GM21390 (cell line): ENCODE data around the gene PARD3.
"Not testable (repeated sequence)": the region's sequence is repeated elsewhere in the genome, so short reads cannot be mapped to it uniquely, and the experiment has no call there.

Experiments used
- ATAC-seq: cut with Tn5 transposase; IDR thresholded peaks from one replicate; pipeline ENCODE4 v1.9.1; 2021; ENCODE audit not compliant: unreplicated experiment

PARD3 gene

DNA sequence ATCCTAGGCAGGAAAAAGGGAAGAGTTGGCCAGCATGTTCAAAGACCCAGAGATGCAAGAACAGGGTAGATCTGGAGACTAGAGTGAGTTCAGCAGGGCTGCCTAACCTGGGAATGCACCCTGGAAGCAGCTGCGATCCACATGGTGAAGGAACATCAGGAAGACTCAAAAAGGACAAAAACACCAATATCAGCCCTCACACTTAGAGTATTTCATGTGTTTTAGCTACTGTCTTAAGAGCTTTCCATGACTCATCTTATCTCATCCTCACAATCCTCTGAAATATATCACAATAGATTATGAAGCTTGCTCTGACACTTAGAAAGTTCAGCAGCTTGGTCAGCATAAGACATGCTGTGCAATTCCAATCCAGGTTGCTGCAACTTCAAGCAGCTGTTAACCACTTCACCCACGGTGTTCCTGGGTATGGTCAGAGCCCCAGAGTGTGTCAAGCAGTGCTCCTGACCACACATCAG is 380.9 kb downstream of the PARD3 start:
- ATAC-seq: no peak

DNA sequence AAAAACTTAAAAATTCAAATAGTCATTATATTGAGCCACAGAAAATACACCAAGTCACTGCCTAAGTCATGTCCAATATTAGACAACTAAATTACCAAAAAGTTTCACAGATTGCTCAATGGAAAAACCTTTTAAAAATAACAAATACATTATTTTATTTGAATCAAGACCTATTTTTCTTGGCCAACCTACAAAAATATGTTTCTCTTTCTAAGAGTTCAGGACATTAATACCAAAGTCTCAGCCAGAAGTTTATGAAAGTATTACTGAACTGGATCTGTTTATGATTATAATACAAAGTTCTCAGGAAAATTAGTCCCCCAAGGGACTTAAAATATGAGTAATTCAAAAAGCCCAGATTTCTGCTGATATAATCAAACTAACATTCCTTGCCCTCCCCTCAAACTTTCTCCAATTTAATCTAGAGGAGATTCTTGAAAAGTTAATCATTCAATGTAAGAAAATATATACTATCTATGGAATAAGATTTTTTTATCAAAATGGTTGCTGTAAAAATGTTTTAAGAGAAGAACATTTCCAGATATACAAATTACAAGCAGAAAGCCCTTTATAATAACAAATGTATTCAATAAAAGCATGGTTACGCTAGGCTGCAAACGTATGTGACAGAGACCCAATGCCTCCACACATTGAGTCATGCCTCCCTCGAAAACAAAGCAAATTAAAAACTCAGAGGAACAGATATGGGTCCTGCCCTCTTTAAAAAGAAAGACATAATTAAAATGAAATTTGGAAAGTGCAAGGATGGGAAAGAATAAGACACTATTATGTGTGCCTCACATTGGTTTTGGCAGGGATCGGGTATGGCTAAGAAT is 381.6 kb downstream of the PARD3 start:
- no peak for ATAC-seq

- ATAC-seq: no peak
Measured at GRCh38 chr10:34432589-34432988, 382.5 kb downstream of the PARD3 start.

DNA sequence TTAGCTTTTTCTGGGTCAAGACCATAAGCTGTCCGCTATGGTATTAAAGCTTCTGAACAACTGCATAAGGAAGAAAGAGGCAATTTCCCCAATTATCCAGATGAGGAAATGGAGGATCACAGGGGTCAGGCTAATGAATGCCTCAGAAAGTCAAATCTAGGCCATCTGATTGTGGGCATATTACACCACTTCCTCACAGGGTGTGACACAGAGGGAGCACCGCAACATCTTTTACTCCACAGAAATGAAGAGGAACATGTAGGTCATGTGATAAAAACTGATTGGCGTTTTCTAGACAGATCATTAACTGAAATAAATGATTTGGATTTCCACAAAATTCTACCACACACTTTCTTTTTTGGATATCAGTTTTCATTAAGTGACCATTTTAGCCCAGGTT is 384.4 kb downstream of the PARD3 start:
- ATAC-seq: no peak

GRCh38 chr10:34428501-34428900 is 386.6 kb downstream of the PARD3 start:
- ATAC-seq: no peak

GRCh38 chr10:34427911-34428216 is 387.2 kb downstream of the PARD3 start:
- ATAC-seq: no peak

- ATAC-seq: not testable (repeated sequence)
Measured at GRCh38 chr10:34427158-34427910, 387.8 kb downstream of the PARD3 start.

DNA sequence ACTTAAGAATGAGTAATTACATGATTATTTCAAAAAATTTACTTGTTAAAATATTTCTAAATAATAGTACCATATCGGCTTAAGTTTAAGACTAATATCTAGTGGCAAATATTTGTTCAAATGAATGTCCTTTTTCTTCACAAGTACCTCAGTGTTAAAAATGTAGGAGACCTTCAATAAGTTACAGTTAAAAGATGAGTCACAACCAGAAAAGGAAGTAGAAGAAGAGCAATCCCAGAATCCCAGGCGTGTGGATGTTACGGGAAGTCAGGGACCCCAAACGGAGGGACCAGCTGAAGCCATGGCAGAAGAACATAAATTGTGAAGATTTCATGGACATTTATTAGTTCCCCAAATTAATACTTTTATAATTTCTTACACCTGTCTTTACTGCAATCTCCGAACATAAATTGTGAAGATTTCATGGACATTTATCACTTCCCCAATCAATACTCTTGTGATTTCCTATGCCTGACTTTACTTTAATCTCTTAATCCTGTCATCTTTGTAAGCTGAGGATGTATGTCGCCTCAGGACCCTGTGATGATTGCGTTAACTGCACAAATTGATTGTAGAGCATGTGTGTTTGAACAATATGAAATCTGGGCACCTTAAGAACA is 388.4 kb downstream of the PARD3 start:
- ATAC-seq: not testable (repeated sequence)

- ATAC-seq: no peak
Measured at GRCh38 chr10:34426041-34426440, 389.1 kb downstream of the PARD3 start.

DNA sequence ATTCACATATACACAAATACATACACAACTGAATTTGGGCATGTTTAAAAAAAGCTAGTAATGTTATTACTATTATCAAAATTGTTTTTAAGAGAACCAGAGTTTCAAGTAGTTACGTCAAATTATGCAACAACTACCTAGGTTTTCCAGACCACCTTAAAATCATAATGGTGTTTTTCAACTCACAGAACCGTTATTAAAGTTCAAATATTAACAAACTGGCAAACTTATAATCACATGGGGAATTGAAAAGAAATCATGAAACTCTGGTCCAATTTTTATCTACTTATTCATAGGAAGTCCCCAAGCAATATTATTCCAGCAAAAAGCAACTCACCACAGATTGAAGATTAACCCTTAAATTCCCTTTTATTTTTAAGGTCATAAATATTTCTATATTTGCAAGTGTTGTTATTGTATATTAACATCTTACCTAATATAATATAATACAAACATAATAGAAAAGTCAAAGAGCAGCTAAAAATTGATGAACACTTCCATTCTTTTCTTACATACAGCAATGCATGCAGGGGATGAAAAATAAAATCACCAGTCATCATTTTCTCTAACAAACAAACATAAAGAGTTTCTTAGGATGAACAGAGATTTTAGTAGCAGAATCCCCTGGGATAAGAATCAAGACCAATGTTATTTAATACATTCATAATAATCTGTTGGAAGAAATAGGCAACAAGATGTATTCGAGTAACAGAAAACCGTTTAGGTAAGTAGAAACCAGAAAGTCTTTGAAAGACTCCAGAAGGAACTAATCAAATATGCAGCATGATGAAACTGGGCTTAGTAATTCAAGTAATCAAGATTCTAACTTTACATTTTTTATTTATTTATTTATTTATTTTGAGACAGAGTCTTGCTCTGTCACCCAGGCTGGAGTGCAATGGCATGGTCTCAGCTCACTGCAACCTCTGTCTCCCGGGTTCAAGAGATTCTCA is 391.1 kb downstream of the PARD3 start:
- no peak for ATAC-seq

DNA sequence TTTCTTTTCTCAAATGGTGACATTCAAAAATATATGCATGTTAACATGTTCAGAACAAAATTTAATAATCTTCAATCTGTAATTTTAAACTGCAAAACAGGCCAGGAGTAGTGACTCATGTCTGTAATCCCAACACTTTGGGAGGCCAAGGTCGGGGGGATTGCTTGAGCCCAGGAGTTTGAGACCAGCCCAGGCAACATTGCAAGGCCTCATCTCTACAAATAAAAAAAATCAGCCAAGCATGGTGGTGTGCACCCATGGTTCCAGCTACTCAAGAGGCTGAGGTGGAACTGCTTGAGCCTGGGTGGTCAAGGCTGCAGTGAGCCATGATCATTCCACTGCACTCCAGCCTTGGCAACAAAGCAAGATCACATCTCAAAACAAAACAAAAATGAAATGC is 394.3 kb downstream of the PARD3 start:
- ATAC-seq: no peak

DNA sequence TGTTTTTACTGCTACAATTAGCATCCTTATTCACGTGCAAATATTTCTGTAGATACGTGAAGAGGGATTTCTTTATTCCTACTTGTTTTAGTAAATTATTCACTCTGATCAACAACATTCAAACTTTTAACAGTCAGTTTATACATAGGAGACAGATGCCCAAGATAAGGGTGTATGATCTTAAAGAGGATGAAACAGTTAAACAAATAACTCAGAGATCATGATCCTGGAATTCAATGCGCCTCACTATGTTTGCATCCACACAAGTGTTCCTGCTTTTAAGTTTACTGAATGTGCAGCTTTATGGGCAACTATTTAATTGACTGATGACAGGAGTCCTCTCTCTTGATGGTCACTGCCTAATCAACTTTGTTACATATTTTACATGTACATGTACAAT is 394.8 kb downstream of the PARD3 start:
- no peak for ATAC-seq

DNA sequence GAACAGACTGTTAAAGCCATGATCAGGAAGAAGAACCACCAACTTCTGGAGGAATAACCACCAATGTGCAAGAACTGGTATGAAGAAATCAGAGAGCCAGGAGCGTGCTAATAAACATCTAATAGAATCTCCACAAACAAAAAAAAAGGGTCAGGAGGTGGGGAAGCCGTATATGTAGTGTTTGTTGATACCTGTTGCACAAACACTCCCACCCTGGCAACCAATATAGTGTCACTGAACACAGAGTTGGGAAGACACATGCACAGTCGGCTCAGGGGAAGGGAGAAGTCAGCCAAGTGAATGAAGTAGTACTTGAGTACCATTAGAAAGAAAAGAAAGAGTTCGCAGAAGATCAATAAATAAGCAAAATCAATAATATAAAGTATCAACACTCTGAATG is 400.1 kb downstream of the PARD3 start:
- no peak for ATAC-seq

DNA sequence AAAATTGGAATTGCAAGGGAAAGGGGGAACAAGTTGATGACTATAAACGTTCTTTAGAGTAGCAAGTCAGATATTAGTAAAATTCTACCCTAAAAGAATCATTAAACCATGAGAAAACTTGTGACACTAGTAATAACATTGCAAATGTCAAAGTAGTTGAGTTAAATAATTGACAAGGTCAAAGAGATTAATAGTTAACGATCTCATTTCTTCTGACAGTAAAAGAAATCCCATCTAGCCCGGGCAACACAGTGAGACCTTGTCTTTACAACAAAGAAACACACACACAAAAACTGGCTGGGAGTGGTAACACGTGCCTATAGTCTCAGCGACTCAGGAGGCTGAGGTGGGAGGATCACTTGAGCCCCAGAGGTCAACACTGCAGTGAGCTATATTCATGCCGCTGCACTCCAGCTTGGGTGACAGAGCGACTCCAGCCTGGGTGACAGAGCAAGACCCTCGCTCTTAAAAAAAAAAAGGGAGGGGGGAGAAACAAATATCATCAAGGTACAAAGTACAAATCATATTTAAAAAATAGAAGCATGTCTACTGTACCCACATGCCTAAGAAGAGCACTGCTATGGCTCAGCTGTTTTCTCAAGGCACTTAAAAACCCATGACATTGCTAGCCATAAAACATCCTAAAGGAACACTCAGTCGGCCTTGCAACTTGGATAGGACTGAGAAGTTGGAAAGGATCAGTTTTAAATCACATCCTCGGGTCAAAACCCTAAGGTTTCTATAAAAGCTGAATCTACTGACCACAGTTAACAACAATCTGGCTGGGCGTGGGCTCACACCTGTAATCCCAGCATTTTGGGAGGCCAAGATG is 401.1 kb downstream of the PARD3 start:
- ATAC-seq: no peak

DNA sequence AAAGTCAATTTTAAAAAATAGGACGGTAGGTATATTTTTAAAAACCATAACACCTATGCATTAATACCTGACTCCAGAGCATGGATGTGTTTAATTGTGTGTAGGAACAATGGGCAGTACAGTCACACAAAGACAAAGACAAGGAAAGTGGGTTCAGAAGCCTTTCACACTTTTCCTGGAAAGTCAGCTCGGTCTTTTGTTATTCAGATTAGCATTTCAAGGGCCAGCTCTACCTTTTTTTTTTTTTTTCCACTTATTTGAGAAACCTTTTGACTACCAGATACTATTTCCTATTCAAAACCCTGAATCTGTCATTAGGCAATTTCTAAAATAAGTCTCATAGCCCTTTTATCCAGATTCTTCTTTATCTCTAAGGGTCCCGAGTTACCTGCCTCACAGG is 401.9 kb downstream of the PARD3 start:
- no peak for ATAC-seq

DNA sequence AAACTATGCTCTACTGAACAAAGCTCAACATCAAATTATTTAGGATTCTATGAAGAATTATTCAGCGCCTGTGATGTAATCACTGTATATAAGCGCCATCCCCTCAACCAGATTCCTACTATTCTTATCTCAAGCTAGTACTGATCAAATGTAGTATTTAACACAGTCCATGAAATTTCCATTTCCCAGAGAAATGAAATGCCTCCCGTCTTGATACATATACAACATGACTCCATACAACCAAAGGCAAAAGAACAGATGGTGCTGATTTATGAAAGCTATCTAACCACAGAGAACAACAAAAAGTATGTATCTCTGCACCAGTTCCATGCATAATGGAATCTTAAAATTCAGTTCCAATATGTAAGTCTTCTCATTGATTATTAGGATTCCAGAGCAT is 406.1 kb downstream of the PARD3 start:
- ATAC-seq: no peak

GRCh38 chr10:34408381-34408780 is 406.7 kb downstream of the PARD3 start:
- ATAC-seq: no peak

DNA sequence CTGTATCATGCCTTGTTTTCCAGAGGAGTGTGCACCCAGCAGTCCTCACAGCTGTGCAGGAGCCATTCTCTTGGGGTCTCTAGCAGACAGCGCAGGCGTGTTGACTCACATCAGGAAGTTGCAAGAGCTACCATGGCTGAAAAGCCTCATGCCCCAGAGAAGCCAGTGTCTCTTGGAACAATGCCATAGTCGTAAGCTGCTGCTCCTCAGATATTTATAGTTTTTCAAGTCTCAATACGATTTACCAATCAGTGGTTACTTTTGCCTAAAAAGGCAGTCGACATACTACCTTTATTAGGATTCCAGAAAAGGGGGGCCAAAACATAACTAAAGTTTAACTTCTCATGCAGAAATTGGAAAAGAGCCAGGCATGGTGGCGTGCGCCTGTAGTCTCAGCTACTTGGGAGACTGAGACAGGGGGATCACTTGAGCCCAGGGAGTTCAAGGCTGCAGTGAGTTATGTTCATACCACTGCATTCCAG is 407.7 kb downstream of the PARD3 start:
- ATAC-seq: no peak

GRCh38 chr10:34406463-34407323 is 408.4 kb downstream of the PARD3 start:
- no peak for ATAC-seq
